PC-9 (cell line): ENCODE measurements around the gene GRXCR2.

Experiments
- EZH2 ChIP-seq: fragments of 200-600 bp; sonication (generic); IDR thresholded peaks from 2 replicates; pipeline ENCODE4 v1.8.0; 2017; ENCODE audit warnings: antibody characterized with exemption, low read depth
- TF ChIP-seq, protein P1 (sequence below): fragments of 200-600 bp; sonication (generic); conservative IDR thresholded peaks from 2 replicates; pipeline ENCODE4 v1.6.1; 2017; ENCODE audit warnings: mixed run types, antibody characterized with exemption, mild to moderate bottlenecking, moderate library complexity

DNA sequence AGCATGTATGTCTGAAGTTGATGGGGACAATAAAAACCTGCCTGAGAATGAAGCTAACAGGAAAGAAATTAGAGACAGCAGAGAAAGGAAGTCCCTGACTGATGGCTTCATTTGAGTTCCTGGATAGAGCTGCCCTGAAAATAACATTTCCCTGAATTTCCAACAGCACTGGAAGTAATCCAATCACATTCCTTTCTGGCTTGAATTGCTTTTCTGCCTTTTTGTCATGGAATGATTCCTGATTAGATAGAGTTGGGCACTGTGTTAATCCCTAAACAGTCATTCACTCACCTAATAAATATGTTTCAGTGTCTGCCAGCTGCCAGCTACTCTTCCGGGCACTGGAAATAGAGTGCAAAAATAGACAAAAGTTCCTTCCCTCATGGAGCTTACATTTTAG lies 33.6 kb upstream of the GRXCR2 start:
- TF ChIP-seq, protein P1, sequence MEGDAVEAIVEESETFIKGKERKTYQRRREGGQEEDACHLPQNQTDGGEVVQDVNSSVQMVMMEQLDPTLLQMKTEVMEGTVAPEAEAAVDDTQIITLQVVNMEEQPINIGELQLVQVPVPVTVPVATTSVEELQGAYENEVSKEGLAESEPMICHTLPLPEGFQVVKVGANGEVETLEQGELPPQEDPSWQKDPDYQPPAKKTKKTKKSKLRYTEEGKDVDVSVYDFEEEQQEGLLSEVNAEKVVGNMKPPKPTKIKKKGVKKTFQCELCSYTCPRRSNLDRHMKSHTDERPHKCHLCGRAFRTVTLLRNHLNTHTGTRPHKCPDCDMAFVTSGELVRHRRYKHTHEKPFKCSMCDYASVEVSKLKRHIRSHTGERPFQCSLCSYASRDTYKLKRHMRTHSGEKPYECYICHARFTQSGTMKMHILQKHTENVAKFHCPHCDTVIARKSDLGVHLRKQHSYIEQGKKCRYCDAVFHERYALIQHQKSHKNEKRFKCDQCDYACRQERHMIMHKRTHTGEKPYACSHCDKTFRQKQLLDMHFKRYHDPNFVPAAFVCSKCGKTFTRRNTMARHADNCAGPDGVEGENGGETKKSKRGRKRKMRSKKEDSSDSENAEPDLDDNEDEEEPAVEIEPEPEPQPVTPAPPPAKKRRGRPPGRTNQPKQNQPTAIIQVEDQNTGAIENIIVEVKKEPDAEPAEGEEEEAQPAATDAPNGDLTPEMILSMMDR, result no peak
- TF ChIP-seq EZH2, result no peak
